Neural cell (in vitro differentiated cells): ENCODE results near the gene MAML3.

Experiments
- CTCF ChIP-seq: fragments of 450-650 bp; IDR thresholded peaks from 2 replicates; pipeline ENCODE4 v1.5.1; 2014; ENCODE audit warnings: antibody characterized with exemption, mild to moderate bottlenecking, moderate library complexity; ENCODE audit not compliant: poor library complexity, severe bottlenecking
- EP300 ChIP-seq: fragments of 450-650 bp; conservative IDR thresholded peaks from 2 replicates; pipeline ENCODE4 v1.6.1; 2014; ENCODE audit warnings: antibody characterized with exemption, mild to moderate bottlenecking, moderate library complexity; ENCODE audit not compliant: poor library complexity, severe bottlenecking
- EZH2 ChIP-seq: fragments of 200-600, 300-800 bp; shearing (Covaris generic), sonication (generic); IDR thresholded peaks from 2 replicates; pipeline ENCODE4 v1.6.1; 2014; ENCODE audit warnings: antibody characterized with exemption, low read length, borderline replicate concordance, mild to moderate bottlenecking; ENCODE audit not compliant: insufficient read depth, poor library complexity, severe bottlenecking
- POLR2AphosphoS5 ChIP-seq: IDR thresholded peaks from 2 replicates; pipeline ENCODE4 v1.6.1; 2012
- RAD21 ChIP-seq: fragments of 450-650 bp; conservative IDR thresholded peaks from 2 replicates; pipeline ENCODE4 v1.6.1; 2014; ENCODE audit warnings: antibody characterized with exemption, mild to moderate bottlenecking, moderate library complexity
- REST ChIP-seq: IDR thresholded peaks from 2 replicates; pipeline ENCODE4 v1.6.1; 2012; ENCODE audit warnings: borderline replicate concordance
- SMC3 ChIP-seq: fragments of 450-650 bp; conservative IDR thresholded peaks from 2 replicates; pipeline ENCODE4 v1.6.1; 2014; ENCODE audit warnings: antibody characterized with exemption, mild to moderate bottlenecking, moderate library complexity; ENCODE audit not compliant: poor library complexity
- TAF1 ChIP-seq: IDR thresholded peaks from 2 replicates; pipeline ENCODE4 v1.6.1; 2012; ENCODE audit warnings: low read depth

GRCh38 chr4:139912445-139912844 lies 241.5 kb downstream of the MAML3 start:
- no peak for TF ChIP-seq EP300
- no peak for TF ChIP-seq TAF1
- no peak for TF ChIP-seq EZH2
- no peak for TF ChIP-seq CTCF
- no peak for TF ChIP-seq RAD21
- TF ChIP-seq SMC3: no peak
- no peak for TF ChIP-seq POLR2AphosphoS5
- TF ChIP-seq REST: no peak
